ENCODE data around the gene STX2. TPM values are rescaled to one million over a fixed set of nuclear protein-coding genes. Genes with fewer than 3 reads are reported as not detected.
A peak's percentile ranks its signal among the peaks of the same experiment; 100 is the strongest.

Gene STX2
- total RNA-seq, 1 experiment from 2014 or later = 37.8 TPM

DNA sequence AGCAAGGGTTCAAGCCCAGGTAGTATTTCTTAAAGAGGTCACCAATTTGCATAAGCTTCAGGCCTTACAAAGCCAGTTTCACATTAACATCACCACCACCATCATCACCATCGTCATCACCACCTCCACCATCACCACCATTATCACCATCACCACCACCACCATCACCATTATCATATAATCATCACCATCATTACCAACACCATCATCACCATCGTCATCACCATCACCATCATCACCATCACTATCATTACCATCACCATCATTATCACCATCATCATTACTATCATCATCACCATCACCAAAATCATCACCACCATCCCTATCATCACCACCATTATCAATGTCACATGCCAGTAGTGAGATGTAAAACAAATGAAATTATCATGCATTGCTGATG, 72.6 kb downstream of the STX2 start:
- intact Hi-C loops (cut with micrococcal nuclease; ENCODE audit: unreplicated experiment) = no loop called here
- Histone ChIP-seq H3K36me3 (ENCODE audit: insufficient read depth, low read length, poor library complexity, severe bottlenecking) (no peaks in the 10 kb centered on the region), H3K27ac (ENCODE audit: low read depth, low read length, poor library complexity, severe bottlenecking) (no peak overlapping the region), H3K4me1 (ENCODE audit: insufficient read depth, low read length, poor library complexity, severe bottlenecking) (no peaks in the 10 kb centered on the region), H3K4me3 (ENCODE audit: low read depth, low read length, poor library complexity, severe bottlenecking) (no peak overlapping the region), H3K27me3 (replicated peaks; ENCODE audit: insufficient read depth, low read depth, low read length, poor library complexity) (no peaks in the 10 kb centered on the region), H3K9me3 (ENCODE audit: low read depth, low read length, poor library complexity, severe bottlenecking) (no peaks in the 10 kb centered on the region)
- POLR2A ChIA-PET (ENCODE audit: low non-redundant PET) = no interaction called here
- no TSS peak for BruUV-seq (replicated peaks)
- no peak for DNase-seq (ENCODE audit: low spot score)
- no peak for TF ChIP-seq EZH2 (IDR thresholded peaks at IDR 0.05; ENCODE audit: borderline replicate concordance, low read depth, low read length, poor library complexity, severe bottlenecking)
- TF ChIP-seq, protein P1, sequence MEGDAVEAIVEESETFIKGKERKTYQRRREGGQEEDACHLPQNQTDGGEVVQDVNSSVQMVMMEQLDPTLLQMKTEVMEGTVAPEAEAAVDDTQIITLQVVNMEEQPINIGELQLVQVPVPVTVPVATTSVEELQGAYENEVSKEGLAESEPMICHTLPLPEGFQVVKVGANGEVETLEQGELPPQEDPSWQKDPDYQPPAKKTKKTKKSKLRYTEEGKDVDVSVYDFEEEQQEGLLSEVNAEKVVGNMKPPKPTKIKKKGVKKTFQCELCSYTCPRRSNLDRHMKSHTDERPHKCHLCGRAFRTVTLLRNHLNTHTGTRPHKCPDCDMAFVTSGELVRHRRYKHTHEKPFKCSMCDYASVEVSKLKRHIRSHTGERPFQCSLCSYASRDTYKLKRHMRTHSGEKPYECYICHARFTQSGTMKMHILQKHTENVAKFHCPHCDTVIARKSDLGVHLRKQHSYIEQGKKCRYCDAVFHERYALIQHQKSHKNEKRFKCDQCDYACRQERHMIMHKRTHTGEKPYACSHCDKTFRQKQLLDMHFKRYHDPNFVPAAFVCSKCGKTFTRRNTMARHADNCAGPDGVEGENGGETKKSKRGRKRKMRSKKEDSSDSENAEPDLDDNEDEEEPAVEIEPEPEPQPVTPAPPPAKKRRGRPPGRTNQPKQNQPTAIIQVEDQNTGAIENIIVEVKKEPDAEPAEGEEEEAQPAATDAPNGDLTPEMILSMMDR (conservative IDR thresholded peaks at IDR 0.05; ENCODE audit: low read depth, low read length) = no peak
- CTCF ChIA-PET = no interaction called here

GRCh38 chr12:130765186-130765659, 73.8 kb downstream of the STX2 start:
- no peaks in the 10 kb centered on the region for H3K4me1 ChIP-seq (ENCODE audit: insufficient read depth, low read length, poor library complexity, severe bottlenecking)
- DNase-seq (ENCODE audit: low spot score) = peak; percentile 35

DNA sequence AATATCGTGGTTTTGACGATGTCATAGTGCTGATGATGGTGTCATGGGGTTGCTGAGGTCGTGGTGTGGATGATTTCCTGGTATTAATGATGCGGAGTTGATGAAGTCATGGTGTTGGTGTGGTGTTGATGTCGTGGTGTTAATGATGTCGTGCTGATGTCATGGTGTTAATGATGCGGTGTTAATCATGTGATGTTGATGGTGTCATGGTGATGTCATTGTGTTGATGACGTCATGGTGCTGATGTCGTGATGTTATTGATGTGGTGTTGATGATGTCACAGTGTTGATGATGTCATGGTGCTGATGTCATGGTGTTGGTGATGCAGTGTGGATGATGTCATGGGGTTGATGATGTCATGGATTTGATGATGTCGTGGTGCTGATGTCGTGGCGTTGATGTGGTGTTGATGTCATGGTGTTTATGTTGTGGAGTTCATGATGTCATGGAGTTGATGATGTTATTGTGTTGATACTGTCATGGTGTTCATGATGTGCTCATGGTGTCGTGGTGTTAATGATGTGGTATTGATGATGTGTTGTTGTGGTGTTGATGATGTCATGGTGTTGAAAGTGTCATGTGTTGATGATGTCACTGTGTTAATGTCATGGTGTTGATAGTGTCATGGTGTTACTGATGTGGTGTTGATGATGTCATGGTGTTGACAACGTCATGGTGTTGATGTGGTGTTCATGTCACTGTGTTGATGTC, 74.4 kb downstream of the STX2 start:
- H3K9me3 ChIP-seq (ENCODE audit: low read depth, low read length, poor library complexity, severe bottlenecking) = no peaks in the 10 kb centered on the region
- DNase-seq (ENCODE audit: low spot score) = peak; percentile 38
- no peaks in the 10 kb centered on the region for H3K4me1 ChIP-seq (ENCODE audit: insufficient read depth, low read length, poor library complexity, severe bottlenecking)
- H3K27me3 ChIP-seq (replicated peaks; ENCODE audit: insufficient read depth, low read depth, low read length, poor library complexity) = no peaks in the 10 kb centered on the region
- H3K36me3 ChIP-seq (ENCODE audit: insufficient read depth, low read length, poor library complexity, severe bottlenecking) = no peaks in the 10 kb centered on the region
- H3K27ac ChIP-seq (ENCODE audit: low read depth, low read length, poor library complexity, severe bottlenecking) = no peak overlapping the region
- BruUV-seq (replicated peaks) = no TSS peak
- ChIA-PET CTCF (no interaction called here), POLR2A (ENCODE audit: low non-redundant PET) (no interaction called here)
- intact Hi-C loops (cut with micrococcal nuclease; ENCODE audit: unreplicated experiment) = no loop called here
- TF ChIP-seq, protein P1 (conservative IDR thresholded peaks at IDR 0.05; ENCODE audit: low read depth, low read length) = no peak
- no peak for TF ChIP-seq EZH2 (IDR thresholded peaks at IDR 0.05; ENCODE audit: borderline replicate concordance, low read depth, low read length, poor library complexity, severe bottlenecking)
- no peak overlapping the region for H3K4me3 ChIP-seq (ENCODE audit: low read depth, low read length, poor library complexity, severe bottlenecking)

More at GRCh38 chr12:130765186-130765659, 73.8 kb downstream of the STX2 start:
- Histone ChIP-seq H3K9me3 (ENCODE audit: low read depth, low read length, poor library complexity, severe bottlenecking) (no peaks in the 10 kb centered on the region), H3K36me3 (ENCODE audit: insufficient read depth, low read length, poor library complexity, severe bottlenecking) (no peaks in the 10 kb centered on the region), H3K27me3 (replicated peaks; ENCODE audit: insufficient read depth, low read depth, low read length, poor library complexity) (no peaks in the 10 kb centered on the region), H3K27ac (ENCODE audit: low read depth, low read length, poor library complexity, severe bottlenecking) (no peak overlapping the region), H3K4me3 (ENCODE audit: low read depth, low read length, poor library complexity, severe bottlenecking) (no peak overlapping the region)
- BruUV-seq (replicated peaks) = no TSS peak
- TF ChIP-seq, protein P1 (conservative IDR thresholded peaks at IDR 0.05; ENCODE audit: low read depth, low read length) = no peak
- no peak for TF ChIP-seq EZH2 (IDR thresholded peaks at IDR 0.05; ENCODE audit: borderline replicate concordance, low read depth, low read length, poor library complexity, severe bottlenecking)
- ChIA-PET POLR2A (ENCODE audit: low non-redundant PET) (no interaction called here), CTCF (no interaction called here)
- intact Hi-C loops (cut with micrococcal nuclease; ENCODE audit: unreplicated experiment) = no loop called here

All from A673 (cell line).